OCI-LY1 (cell line): Measurements from ENCODE around the gene TOR1B.

Experiments used
- CTCF ChIP-seq: fragments of 200-600 bp; sonication (generic), shearing (Covaris generic); IDR thresholded peaks from 2 replicates; pipeline ENCODE4 v1.5.1; 2017; ENCODE audit warnings: mild to moderate bottlenecking, antibody characterized with exemption, low read length, moderate library complexity, mixed read lengths
- EZH2 ChIP-seq: fragments of 200-600 bp; sonication (generic), shearing (Covaris generic); IDR thresholded peaks from 2 replicates; pipeline ENCODE4 v1.8.0; 2017; ENCODE audit warnings: borderline replicate concordance, mixed run types, mild to moderate bottlenecking, antibody characterized with exemption, low read length, moderate library complexity, mixed read lengths

- TF ChIP-seq CTCF (no peak), EZH2 (no peak)
Measured at GRCh38 chr9:129761293-129761900, 41.6 kb upstream of the TOR1B start.
